GM19043 (cell line): Measurements from ENCODE around the gene PPP2R5C.
A peak's percentile ranks its signal among the peaks of the same experiment; 100 is the strongest.
"Not testable (repeated sequence)": the region's sequence is repeated elsewhere in the genome, so short reads cannot be mapped to it uniquely, and the experiment has no call there.

Experiments
- ATAC-seq: cut with Tn5 transposase; IDR thresholded peaks from one replicate; pipeline ENCODE4 v1.9.1; 2021; ENCODE audit warnings: low read depth; ENCODE audit not compliant: unreplicated experiment

Gene PPP2R5C

DNA sequence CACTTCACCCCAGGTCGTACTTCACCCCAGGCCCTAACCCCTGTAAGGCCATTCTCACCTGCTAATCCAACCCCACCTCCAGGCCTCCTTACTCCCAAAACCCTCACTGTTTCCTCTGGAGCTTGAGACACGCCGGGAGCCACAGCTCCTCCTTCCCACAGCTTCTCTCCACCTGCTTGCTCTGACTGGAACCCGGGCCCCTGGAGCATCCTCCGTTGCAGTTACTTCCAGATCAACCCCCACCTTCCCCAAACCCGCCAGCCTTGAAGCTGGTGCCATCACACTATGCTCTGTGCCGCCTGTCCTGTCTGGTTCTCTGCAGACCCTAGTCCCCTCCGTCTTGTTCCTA, 34.6 kb upstream of the PPP2R5C start:
- ATAC-seq, result no peak

GRCh38 chr14:101727611-101728366, 33.7 kb upstream of the PPP2R5C start:
- no peak for ATAC-seq

GRCh38 chr14:101728367-101728742, 33.2 kb upstream of the PPP2R5C start:
- ATAC-seq, result no peak

DNA sequence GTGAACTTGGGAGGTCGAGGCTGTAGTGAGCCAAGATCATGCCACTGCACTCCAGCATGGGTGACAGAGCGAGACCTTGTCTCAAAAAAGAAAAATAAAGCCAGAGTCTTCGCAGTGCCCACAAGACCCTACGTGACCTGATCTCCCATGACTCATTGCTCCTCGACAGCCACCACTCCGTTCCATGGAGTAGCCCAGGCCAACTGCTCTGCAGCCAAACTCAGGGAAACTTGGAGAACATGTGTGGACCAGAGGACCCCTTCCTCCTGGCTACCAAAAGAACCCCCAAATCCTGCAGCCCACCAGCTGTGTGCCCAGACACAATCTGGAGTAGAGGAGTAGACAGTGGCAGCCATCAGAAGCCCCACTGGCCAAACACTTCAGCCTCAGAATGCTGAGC, 32.1 kb upstream of the PPP2R5C start:
- no peak for ATAC-seq

DNA sequence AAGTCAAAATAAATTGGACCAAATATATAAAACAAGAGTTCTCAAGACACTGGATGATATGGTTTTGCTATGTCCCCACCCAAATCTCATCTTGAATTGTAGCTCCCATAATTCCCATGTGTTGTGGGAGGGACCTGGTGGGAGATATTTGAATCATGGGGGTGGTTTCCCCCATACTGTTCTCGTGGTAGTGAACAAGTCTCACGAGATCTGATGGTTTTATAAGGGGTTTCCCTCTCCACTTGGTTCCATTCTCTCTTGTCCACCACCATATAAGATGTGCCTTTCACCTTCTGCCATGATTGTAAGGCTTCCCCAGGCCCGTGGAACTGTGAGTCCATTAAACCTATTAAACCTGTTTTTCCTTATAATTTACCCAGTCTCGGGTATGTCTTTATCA, 31.4 kb upstream of the PPP2R5C start:
- not testable (repeated sequence) for ATAC-seq

DNA sequence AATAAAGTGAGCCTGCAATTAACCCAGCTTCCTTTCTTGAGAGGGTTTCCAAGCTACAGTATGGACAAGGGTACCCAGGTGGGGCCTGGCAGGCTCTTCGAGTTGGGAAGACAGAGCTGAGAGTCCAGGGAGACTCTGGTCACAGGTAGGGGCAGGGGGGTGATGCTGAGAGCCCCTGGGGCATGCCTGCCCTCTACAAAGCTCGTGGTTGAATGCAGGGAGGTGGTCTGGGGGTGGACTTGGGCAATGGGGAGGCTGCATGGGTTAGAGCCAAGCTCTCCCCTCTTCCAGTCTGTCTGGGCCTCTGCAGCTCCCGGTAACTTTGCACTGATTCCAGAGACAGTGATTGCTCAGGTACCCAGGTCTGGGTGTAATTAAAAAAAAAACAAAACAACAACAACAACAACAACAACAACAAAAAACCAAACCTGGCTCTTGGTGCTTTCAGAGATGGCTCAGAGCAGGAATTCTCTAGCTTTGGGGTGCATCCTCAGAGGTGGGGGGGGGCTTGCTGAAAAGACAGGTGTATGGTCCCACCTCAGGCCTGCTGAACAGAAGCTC, 30.8 kb upstream of the PPP2R5C start:
- ATAC-seq, result no peak

DNA sequence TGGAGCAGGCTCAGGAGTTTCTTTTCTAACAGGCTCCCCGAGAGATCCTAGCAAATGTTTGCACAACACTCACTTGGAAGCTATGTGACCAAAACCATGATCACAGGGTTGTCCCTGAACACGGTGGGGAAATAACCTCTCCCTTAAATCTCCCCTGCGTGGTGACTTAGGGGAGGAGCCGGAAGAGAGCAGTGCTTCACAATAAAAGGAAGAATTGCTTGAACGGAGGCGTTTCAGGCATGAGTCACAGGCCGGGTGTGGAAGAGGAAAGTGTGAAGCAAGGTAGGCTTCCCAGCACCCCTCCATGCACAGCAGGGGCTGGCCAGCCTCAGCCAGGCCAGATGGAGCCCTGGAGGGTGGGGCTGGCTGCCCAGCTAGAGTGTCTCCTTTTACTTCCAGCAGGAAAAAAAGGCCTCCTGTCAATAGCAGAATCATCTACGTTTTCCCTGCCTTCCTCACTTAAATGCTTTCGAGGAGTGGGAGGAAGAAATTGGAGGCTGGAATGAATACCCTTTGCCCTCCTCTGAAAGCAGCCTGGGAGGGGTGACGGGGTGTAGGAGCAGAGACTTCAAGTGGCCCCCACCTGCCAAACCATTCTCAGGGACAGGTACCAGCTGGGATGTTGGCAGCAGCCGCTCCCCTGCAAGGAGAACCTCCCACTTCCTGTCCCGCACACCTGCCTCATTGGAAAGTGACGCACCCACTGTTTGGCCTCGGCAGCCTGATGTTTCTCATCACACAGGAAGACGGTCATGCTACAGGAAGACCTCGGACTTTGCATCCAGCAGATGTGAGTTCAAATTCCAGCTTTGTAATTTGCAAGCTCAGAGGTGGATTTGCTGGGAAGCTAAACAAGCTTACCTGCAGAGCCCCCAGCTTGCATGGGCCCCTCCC, 30.1 kb upstream of the PPP2R5C start:
- peak; percentile 89 for ATAC-seq

- ATAC-seq, result no peak
Observed at GRCh38 chr14:101732118-101732517, 29.4 kb upstream of the PPP2R5C start.

GRCh38 chr14:101733211-101733610, 28.3 kb upstream of the PPP2R5C start:
- ATAC-seq, result no peak

- no peak for ATAC-seq
Observed at GRCh38 chr14:101734246-101734847, 27.2 kb upstream of the PPP2R5C start.

- ATAC-seq, result no peak
Observed at GRCh38 chr14:101735453-101735852, 26.1 kb upstream of the PPP2R5C start.

DNA sequence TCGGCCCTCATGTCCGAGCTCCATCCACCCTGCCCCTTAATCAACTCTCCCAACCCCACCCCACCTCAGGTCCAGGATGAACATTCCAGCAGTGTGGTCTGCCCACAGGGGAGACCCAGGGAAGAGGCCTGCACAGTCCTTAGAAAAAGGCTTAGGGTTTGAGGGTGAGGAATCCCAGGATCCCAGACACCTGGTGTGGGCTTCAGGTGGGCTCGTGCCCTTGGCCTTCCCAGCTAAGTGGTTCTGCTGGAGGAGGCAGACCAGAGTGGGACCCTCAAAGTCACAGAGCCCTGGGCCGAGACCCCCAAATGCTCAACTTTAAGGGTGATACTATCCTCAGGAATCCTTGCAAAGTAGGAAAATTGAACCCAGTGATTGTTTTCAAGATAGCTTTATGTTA, 25.4 kb upstream of the PPP2R5C start:
- no peak for ATAC-seq

DNA sequence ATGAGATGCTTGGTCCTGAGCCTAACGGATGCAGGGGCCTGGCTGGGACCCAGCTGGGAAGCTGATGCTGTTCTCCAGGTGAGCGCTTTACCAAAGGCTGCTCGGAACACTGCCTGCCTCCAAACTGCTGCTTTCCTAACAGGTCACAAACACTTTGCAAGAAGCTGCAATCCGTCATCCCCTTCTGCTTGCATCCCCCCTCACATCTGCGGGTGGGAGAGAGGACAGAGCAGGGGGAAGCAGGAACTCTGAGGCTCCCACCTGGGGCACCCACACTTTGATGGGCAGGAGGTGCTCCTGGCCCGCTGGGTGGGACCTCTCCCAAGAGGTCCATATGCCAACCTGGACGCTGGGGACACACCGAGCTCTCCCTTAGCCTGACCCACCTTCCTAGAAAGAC, 24.9 kb upstream of the PPP2R5C start:
- ATAC-seq, result no peak

GRCh38 chr14:101737414-101738339, 23.8 kb upstream of the PPP2R5C start:
- ATAC-seq, result no peak

DNA sequence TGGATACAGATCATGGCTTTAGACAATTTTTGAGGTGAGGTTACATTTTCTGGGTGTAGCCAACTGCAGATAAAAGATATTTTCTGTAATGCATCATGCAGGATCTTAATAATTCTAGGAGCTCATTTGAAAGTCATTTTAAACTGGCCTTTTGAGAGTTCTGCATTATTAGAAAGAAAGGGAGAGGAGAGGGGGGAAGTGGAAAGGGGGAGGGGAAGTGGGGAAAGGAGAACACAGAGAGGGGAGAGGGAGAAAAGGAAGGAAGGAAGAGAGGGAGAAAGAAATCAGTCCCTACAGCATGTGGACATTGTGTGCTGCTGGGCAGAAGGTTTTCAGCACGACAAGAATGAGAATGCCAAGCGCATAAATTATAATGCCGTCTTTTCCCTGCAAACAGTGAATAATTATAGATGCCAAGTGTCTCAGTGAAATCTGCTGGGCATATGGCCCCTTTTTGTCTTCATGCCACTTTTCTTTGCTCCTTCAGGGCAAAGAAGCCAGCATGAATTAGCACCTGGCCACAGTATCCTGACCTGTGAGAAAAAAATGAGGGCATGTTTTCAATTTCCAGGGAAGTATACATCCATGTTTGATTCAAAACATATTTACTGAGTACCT, 22.7 kb upstream of the PPP2R5C start:
- ATAC-seq, result no peak

DNA sequence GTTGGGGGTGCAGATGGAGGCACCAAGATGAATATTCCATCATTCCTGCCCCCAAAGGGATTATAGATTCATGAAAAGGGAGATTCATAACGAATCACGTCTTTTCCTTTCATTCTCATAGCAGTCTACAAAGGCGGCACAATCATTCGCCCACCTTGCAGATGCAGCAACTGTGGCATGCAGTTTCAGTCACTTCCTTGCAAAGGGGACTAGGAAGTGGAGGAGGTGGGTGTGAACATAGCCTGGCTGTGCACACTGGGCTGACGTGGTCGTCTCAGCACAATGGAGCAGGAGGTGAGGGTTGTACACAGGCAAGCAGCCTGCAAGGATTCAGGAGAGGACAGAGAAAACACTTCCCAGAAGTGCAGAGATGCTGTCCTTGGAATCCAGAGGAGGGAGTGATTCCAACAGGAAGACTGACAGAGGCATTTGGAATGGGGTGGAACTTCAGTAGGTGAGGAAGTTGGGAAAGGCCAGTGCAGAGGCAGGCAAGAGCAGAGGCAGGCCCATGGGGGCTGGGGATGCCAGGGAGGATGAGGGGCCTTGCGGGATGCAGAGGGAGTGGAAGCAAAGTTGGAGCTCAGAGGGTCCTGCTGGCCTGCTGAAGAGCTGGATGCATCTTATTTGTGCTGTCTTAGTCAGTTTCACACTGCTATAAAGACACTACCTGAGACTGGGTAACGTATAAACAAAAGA, 21.9 kb upstream of the PPP2R5C start:
- ATAC-seq, result no peak

- no peak for ATAC-seq
Observed at GRCh38 chr14:101740981-101741380, 20.5 kb upstream of the PPP2R5C start.

- ATAC-seq, result no peak
Observed at GRCh38 chr14:101743701-101744100, 17.8 kb upstream of the PPP2R5C start.

- not testable (repeated sequence) for ATAC-seq
Observed at GRCh38 chr14:101744382-101744781, 17.1 kb upstream of the PPP2R5C start.
